ENCODE results near the gene ETV3. TPM values are rescaled to one million over a fixed set of nuclear protein-coding genes. Genes with fewer than 3 reads are reported as not detected.

Gene ETV3
- total RNA-seq, 5 donors from 2014 or later (not counting 1 experiment from before 2014, with no cell fraction given): 30.6 to 86.3 (median 33.4) TPM

DNA sequence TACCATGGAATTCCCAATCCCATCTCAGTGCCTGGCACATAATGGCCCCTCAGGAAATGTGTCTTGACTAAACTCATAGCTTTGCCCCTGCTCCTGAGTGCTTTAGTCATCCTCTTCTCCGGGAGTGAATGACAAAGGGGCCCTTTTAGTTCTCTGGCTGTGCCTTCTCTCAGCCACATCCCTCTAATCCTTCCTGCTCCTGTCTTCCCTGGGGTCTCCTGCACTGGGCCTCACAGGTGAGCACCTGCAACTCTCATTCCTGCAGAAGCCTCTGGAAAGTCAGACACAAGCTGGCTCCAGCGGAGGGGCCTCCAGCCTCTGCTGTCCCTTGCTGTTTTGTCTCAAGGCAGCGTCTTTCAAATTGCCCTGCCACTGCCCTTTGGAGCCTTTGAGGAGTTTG, 24.6 kb downstream of the ETV3 start:
- no peak for DNase-seq
- Histone ChIP-seq H3K4me1 (ENCODE audit: control insufficient read depth in 1 of 2, extremely low read depth in 1 of 2, insufficient read depth in 2 of 2, low read length in 2 of 2) (peaks cover 8 to 10% of the 10 kb centered on the region in 2 experiments), H3K27me3 (replicated peaks in 1 of 2; ENCODE audit: control insufficient read depth in 2 of 2, extremely low read depth in 1 of 2, insufficient read depth in 2 of 2, low read length in 1 of 2) (peaks cover 0 to 38% of the 10 kb centered on the region in 2 experiments), H3K27ac (ENCODE audit: low read length) (no peak overlapping the region), H3K9me3 (no peaks in the 10 kb centered on the region), H3K36me3 (ENCODE audit: control insufficient read depth in 2 of 2, extremely low read depth in 1 of 2, insufficient read depth in 1 of 2, low read length in 1 of 2) (no peaks in the 10 kb centered on the region), H3K4me3 (ENCODE audit: control insufficient read depth in 1 of 2, extremely low read depth in 1 of 2, low read length in 1 of 2) (no peak overlapping the region)
- H3K27ac Mint-ChIP-seq: no peak overlapping the region
- ChIA-PET CTCF (interaction anchor here in 1 of 2 donors (1.6 kb wide), 1 partner anchor 14 kb away, joined by 3 read pairs; the partner anchor contains the start of gene ETV3L), POLR2A (no interaction called here)
- H3K27me3 Mint-ChIP-seq: peaks cover 16 to 19% of the 10 kb centered on the region in 2 donors
- no peaks in the 10 kb centered on the region for H3K9me3 Mint-ChIP-seq
- H3K4me1 Mint-ChIP-seq: peaks cover 4 to 9% (median 6%) of the 10 kb centered on the region in 3 donors
- no peak for ATAC-seq (replicated peaks in 1 of 4)
- H3K4me3 Mint-ChIP-seq: no peak overlapping the region
- no peaks in the 10 kb centered on the region for H3K36me3 Mint-ChIP-seq
- WGBS (ENCODE audit: insufficient coverage): 50% methylated on average over 1 of the region's 3 CpGs

GRCh38 chr1:157113106-157113505, 25.1 kb downstream of the ETV3 start:
- H3K4me1 Mint-ChIP-seq: peaks cover 4 to 9% (median 6%) of the 10 kb centered on the region in 3 donors
- Histone ChIP-seq H3K9me3 (no peaks in the 10 kb centered on the region), H3K36me3 (ENCODE audit: control insufficient read depth in 2 of 2, extremely low read depth in 1 of 2, insufficient read depth in 1 of 2, low read length in 1 of 2) (no peaks in the 10 kb centered on the region), H3K4me1 (ENCODE audit: control insufficient read depth in 1 of 2, extremely low read depth in 1 of 2, insufficient read depth in 2 of 2, low read length in 2 of 2) (peaks cover 8 to 10% of the 10 kb centered on the region in 2 experiments), H3K4me3 (ENCODE audit: control insufficient read depth in 1 of 2, extremely low read depth in 1 of 2, low read length in 1 of 2) (no peak overlapping the region), H3K27ac (ENCODE audit: low read length) (no peak overlapping the region), H3K27me3 (replicated peaks in 1 of 2; ENCODE audit: control insufficient read depth in 2 of 2, extremely low read depth in 1 of 2, insufficient read depth in 2 of 2, low read length in 1 of 2) (peaks cover 0 to 40% of the 10 kb centered on the region in 2 experiments)
- no peaks in the 10 kb centered on the region for H3K9me3 Mint-ChIP-seq
- WGBS (ENCODE audit: insufficient coverage): 58% methylated on average over 4 of the region's 7 CpGs
- H3K27ac Mint-ChIP-seq: no peak overlapping the region
- H3K27me3 Mint-ChIP-seq: peaks cover 22 to 24% of the 10 kb centered on the region in 2 donors
- ChIA-PET CTCF (interaction anchor here in 1 of 2 donors (0.6 kb wide), 1 partner anchor 40 kb away, joined by 3 read pairs; no protein-coding TSS in a partner anchor), POLR2A (no interaction called here)
- DNase-seq (no peak), ATAC-seq (replicated peaks in 1 of 4) (no peak)
- no peak overlapping the region for H3K4me3 Mint-ChIP-seq
- H3K36me3 Mint-ChIP-seq: no peaks in the 10 kb centered on the region

DNA sequence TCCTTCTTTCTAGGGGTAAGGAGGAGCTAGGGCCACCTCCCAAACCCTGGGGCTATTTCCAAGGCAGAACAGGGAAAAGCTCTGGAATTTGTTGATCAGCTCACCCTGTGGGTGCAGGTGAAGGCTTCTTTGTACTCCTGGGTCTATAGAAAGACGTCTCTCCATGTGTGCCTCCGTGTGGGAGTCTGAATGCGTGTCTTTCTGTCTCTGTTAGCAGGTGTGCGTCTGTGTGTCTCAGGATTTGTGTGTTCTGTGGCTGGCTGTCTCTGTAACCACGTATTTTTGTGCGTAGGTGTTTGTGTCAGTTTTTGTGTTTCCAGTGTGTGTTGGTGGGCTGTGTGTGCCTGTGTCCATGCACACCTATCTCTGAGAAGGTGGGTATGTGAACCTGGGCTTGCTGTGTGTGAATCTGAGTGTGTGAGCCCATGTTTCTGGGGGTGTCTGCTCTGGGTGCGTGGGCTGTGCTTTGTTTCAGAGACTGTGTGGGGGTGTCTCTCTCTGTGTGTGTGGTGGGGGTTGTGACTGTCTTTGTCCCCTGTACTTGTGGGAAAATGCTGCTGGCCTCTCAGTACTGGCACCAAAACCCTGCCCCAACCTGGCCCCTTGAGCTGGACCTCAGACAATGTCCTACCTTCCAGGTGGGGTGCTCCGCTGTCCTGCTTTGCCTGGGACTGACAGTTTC, 25.9 kb downstream of the ETV3 start:
- Mint-ChIP-seq H3K4me3 (no peak overlapping the region), H3K4me1 (peaks cover 0 to 4% (median 0%) of the 10 kb centered on the region in 3 donors), H3K36me3 (no peaks in the 10 kb centered on the region), H3K27me3 (peaks cover 29 to 31% of the 10 kb centered on the region in 2 donors), H3K27ac (no peak overlapping the region), H3K9me3 (no peaks in the 10 kb centered on the region)
- DNase-seq: no peak
- no peaks in the 10 kb centered on the region for H3K36me3 ChIP-seq (ENCODE audit: control insufficient read depth in 2 of 2, extremely low read depth in 1 of 2, insufficient read depth in 1 of 2, low read length in 1 of 2)
- no peak overlapping the region for H3K4me3 ChIP-seq (ENCODE audit: control insufficient read depth in 1 of 2, extremely low read depth in 1 of 2, low read length in 1 of 2)
- H3K9me3 ChIP-seq: no peaks in the 10 kb centered on the region
- peaks cover 3% of the 10 kb centered on the region in 2 experiments for H3K4me1 ChIP-seq (ENCODE audit: control insufficient read depth in 1 of 2, extremely low read depth in 1 of 2, insufficient read depth in 2 of 2, low read length in 2 of 2)
- WGBS (ENCODE audit: insufficient coverage): 61% methylated on average over 8 of the region's 8 CpGs
- no peak for ATAC-seq (replicated peaks in 1 of 4)
- H3K27me3 ChIP-seq (replicated peaks in 1 of 2; ENCODE audit: control insufficient read depth in 2 of 2, extremely low read depth in 1 of 2, insufficient read depth in 2 of 2, low read length in 1 of 2): peaks cover 0 to 48% of the 10 kb centered on the region in 2 experiments
- ChIA-PET CTCF (interaction anchor here in 1 of 2 donors (0.6 kb wide), 1 partner anchor 39 kb away, joined by 3 read pairs; no protein-coding TSS in a partner anchor), POLR2A (interaction anchor here in 1 of 2 donors (0.6 kb wide), 1 partner anchor 44 kb away, joined by 5 read pairs; no protein-coding TSS in a partner anchor)
- H3K27ac ChIP-seq (ENCODE audit: low read length): no peak overlapping the region

- H3K36me3 Mint-ChIP-seq: no peaks in the 10 kb centered on the region
- no peaks in the 10 kb centered on the region for H3K4me1 ChIP-seq (ENCODE audit: control insufficient read depth in 1 of 2, extremely low read depth in 1 of 2, insufficient read depth in 2 of 2, low read length in 2 of 2)
- H3K9me3 Mint-ChIP-seq: no peaks in the 10 kb centered on the region
- ATAC-seq (replicated peaks in 1 of 4) (no peak), DNase-seq (no peak)
- POLR2A ChIA-PET: interaction anchor here in 1 of 2 donors (0.6 kb wide), 2 partner anchors 15 to 44 kb away, joined by 4 to 5 read pairs; no protein-coding TSS in a partner anchor
- H3K4me1 Mint-ChIP-seq: no peaks in the 10 kb centered on the region
- no peaks in the 10 kb centered on the region for H3K9me3 ChIP-seq
- peaks cover 0 to 55% of the 10 kb centered on the region in 2 experiments for H3K27me3 ChIP-seq (replicated peaks in 1 of 2; ENCODE audit: control insufficient read depth in 2 of 2, extremely low read depth in 1 of 2, insufficient read depth in 2 of 2, low read length in 1 of 2)
- 80% methylated on average over 10 of the region's 19 CpGs for WGBS (ENCODE audit: insufficient coverage)
- H3K27me3 Mint-ChIP-seq: peaks cover 36 to 38% of the 10 kb centered on the region in 2 donors
- H3K4me3 ChIP-seq (ENCODE audit: control insufficient read depth in 1 of 2, extremely low read depth in 1 of 2, low read length in 1 of 2): no peak overlapping the region
- H3K4me3 Mint-ChIP-seq: no peak overlapping the region
- H3K36me3 ChIP-seq (ENCODE audit: control insufficient read depth in 2 of 2, extremely low read depth in 1 of 2, insufficient read depth in 1 of 2, low read length in 1 of 2): no peaks in the 10 kb centered on the region
- CTCF ChIA-PET: no interaction called here
- no peak overlapping the region for H3K27ac ChIP-seq (ENCODE audit: low read length)
- no peak overlapping the region for H3K27ac Mint-ChIP-seq
These were observed 26.6 kb downstream of the ETV3 start for GRCh38 chr1:157111396-157112165.

GRCh38 chr1:157110686-157111085, 27.5 kb downstream of the ETV3 start:
- H3K4me3 ChIP-seq (ENCODE audit: control insufficient read depth in 1 of 2, extremely low read depth in 1 of 2, low read length in 1 of 2): no peak overlapping the region
- H3K27ac Mint-ChIP-seq: no peak overlapping the region
- DNase-seq: no peak
- peaks cover 0 to 59% of the 10 kb centered on the region in 2 experiments for H3K27me3 ChIP-seq (replicated peaks in 1 of 2; ENCODE audit: control insufficient read depth in 2 of 2, extremely low read depth in 1 of 2, insufficient read depth in 2 of 2, low read length in 1 of 2)
- no peaks in the 10 kb centered on the region for H3K36me3 ChIP-seq (ENCODE audit: control insufficient read depth in 2 of 2, extremely low read depth in 1 of 2, insufficient read depth in 1 of 2, low read length in 1 of 2)
- ChIA-PET CTCF (no interaction called here), POLR2A (interaction anchor here in 1 of 2 donors (0.6 kb wide), 1 partner anchor 15 kb away, joined by 4 read pairs; no protein-coding TSS in a partner anchor)
- H3K4me3 Mint-ChIP-seq: no peak overlapping the region
- WGBS (ENCODE audit: insufficient coverage): 67% methylated on average over 1 of the region's 3 CpGs
- no peaks in the 10 kb centered on the region for H3K9me3 Mint-ChIP-seq
- H3K9me3 ChIP-seq: no peaks in the 10 kb centered on the region
- ATAC-seq (replicated peaks in 1 of 4): no peak
- H3K36me3 Mint-ChIP-seq: no peaks in the 10 kb centered on the region
- no peaks in the 10 kb centered on the region for H3K4me1 ChIP-seq (ENCODE audit: control insufficient read depth in 1 of 2, extremely low read depth in 1 of 2, insufficient read depth in 2 of 2, low read length in 2 of 2)
- peaks cover 44% of the 10 kb centered on the region in 2 donors for H3K27me3 Mint-ChIP-seq
- H3K27ac ChIP-seq (ENCODE audit: low read length): no peak overlapping the region
- H3K4me1 Mint-ChIP-seq: no peaks in the 10 kb centered on the region

GRCh38 chr1:157110003-157110402, 28.2 kb downstream of the ETV3 start:
- H3K4me3 Mint-ChIP-seq: no peak overlapping the region
- H3K36me3 Mint-ChIP-seq: no peaks in the 10 kb centered on the region
- Histone ChIP-seq H3K4me3 (ENCODE audit: control insufficient read depth in 1 of 2, extremely low read depth in 1 of 2, low read length in 1 of 2) (no peak overlapping the region), H3K36me3 (ENCODE audit: control insufficient read depth in 2 of 2, extremely low read depth in 1 of 2, insufficient read depth in 1 of 2, low read length in 1 of 2) (no peaks in the 10 kb centered on the region), H3K27me3 (replicated peaks in 1 of 2; ENCODE audit: control insufficient read depth in 2 of 2, extremely low read depth in 1 of 2, insufficient read depth in 2 of 2, low read length in 1 of 2) (peaks cover 0 to 64% of the 10 kb centered on the region in 2 experiments), H3K27ac (ENCODE audit: low read length) (no peak overlapping the region), H3K4me1 (ENCODE audit: control insufficient read depth in 1 of 2, extremely low read depth in 1 of 2, insufficient read depth in 2 of 2, low read length in 2 of 2) (no peaks in the 10 kb centered on the region), H3K9me3 (no peaks in the 10 kb centered on the region)
- H3K27me3 Mint-ChIP-seq: peaks cover 42 to 44% of the 10 kb centered on the region in 2 donors
- no peaks in the 10 kb centered on the region for H3K9me3 Mint-ChIP-seq
- DNase-seq (no peak), ATAC-seq (replicated peaks in 1 of 4) (no peak)
- H3K27ac Mint-ChIP-seq: no peak overlapping the region
- ChIA-PET POLR2A (interaction anchor here in 1 of 2 donors (0.6 kb wide), 1 partner anchor 16 kb away, joined by 4 read pairs; no protein-coding TSS in a partner anchor), CTCF (no interaction called here)
- WGBS (ENCODE audit: insufficient coverage): no CpG with 5 or more reads among the region's 6 CpGs
- H3K4me1 Mint-ChIP-seq: no peaks in the 10 kb centered on the region
